ENCODE measurements around the gene PTCH1. TPM values are rescaled to one million over a fixed set of nuclear protein-coding genes. Genes with fewer than 3 reads are reported as not detected.

PTCH1 gene
- 13.8 and 14.9 TPM in 2 replicates for total RNA-seq
- total RNA-seq (2013), result 5.2 TPM
- 3.5 and 6.7 TPM in 2 replicates for polyA plus RNA-seq
- polyA minus RNA-seq, result 3.6 and 5.9 TPM in 2 replicates

DNA sequence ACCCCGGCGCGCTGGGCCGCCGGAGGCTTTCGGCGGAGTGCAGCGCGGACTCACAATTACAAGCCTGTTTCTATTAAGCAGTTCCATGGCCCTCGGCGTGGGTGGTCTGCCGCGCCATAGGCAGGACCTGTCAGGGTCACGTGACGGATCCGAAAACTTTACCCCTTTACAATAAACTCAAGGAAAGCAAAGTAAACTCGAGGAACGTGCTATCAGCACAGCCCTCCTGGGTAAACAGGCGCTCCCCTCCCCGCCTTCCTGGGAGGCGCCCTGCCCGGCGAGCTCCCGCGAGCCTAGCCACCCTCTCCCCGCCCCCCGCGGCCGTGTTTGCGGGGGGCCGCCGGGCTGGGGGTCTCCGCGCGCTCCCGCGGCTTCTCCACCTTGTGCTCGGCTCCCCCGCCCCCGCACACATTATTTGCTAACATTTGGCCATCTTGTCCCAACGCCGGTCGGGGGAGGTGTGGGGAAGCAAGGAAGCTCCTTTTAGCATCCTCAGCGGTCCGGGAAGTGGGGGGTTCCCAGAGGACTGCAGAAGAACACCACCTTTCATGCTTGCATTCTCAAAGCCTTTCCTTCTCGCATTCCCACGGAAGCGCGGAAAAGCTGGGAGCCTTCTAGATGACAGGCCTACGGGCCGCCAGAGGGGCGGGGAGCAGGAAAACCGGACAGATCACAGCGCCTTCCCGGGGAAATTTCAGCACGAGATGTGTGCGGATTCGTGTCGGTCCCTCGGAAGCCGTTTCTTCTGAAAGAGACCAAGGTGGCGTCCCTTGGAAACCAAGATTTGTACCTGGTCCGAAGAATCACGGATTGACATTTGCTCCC, at the start of gene PTCH1:
Gene PTCH1 (minus strand): TSS at position 238 of the 825 bp plus-strand sequence.
- H3K27me3 Mint-ChIP-seq, result peaks cover 70% of the 10 kb centered on the region
- peak within 1 kb of the TSS; percentile 61 for H2AFZ ChIP-seq (ENCODE audit: insufficient read depth, low read depth, low read length, poor library complexity, severe bottlenecking)

More for the DNA sequence above, at the start of gene PTCH1:
- Histone ChIP-seq H3K27ac (ENCODE audit: low read length in 2 of 2) (no peak within 1 kb of the TSS), H3K4me2 (replicated peaks; ENCODE audit: low read depth, low read length, poor library complexity, severe bottlenecking) (peak within 1 kb of the TSS; percentile 77), H3K27me3 (replicated peaks in 1 of 4; ENCODE audit: control extremely low read depth in 1 of 4, control insufficient read depth in 3 of 4, insufficient read depth in 4 of 4, low read length in 3 of 4) (peaks cover 0 to 47% (median 35%) of the 10 kb centered on the region in 4 experiments), H3K4me1 (ENCODE audit: control insufficient read depth in 2 of 2, insufficient read depth in 2 of 2, low read length in 2 of 2) (peaks cover 18 to 19% of the 10 kb centered on the region in 2 donors), H3K9ac (ENCODE audit: low read length) (peak within 1 kb of the TSS; percentile 45), H4K20me1 (ENCODE audit: control insufficient read depth, insufficient read depth, low read length, poor library complexity, severe bottlenecking) (no peaks in the 10 kb centered on the region), H3K79me2 (ENCODE audit: control insufficient read depth, insufficient read depth, low read length) (no peaks in the 10 kb centered on the region), H3K36me3 (replicated peaks in 1 of 2; ENCODE audit: control extremely low read depth in 1 of 2, control insufficient read depth in 1 of 2, extremely low read depth in 1 of 2, insufficient read depth in 2 of 2, low read length in 1 of 2) (no peaks in the 10 kb centered on the region), H3K4me3 (ENCODE audit: control extremely low read depth in 1 of 5, extremely low read depth in 1 of 5, insufficient read depth in 1 of 5, low read depth in 2 of 5, low read length in 4 of 5) (peak within 1 kb of the TSS; percentile 18 to 52 (median 38)), H3K9me3 (ENCODE audit: control extremely low read depth in 1 of 3, control insufficient read depth in 2 of 3, insufficient read depth in 1 of 3, low read length in 2 of 3) (peaks cover 0 to 19% (median 0%) of the 10 kb centered on the region in 3 donors)
- TF ChIP-seq CTCF (IDR thresholded peaks at IDR 0.05) (no peak), EZH2 (IDR thresholded peaks at IDR 0.05; ENCODE audit: borderline replicate concordance, insufficient read depth, low read depth, low read length, poor library complexity, severe bottlenecking) (peak; percentile 69)
- Mint-ChIP-seq H3K4me3 (peak within 1 kb of the TSS; percentile 90), H3K4me1 (peaks cover 17% of the 10 kb centered on the region), H3K27ac (peak within 1 kb of the TSS; percentile 50), H3K9me3 (ENCODE audit: insufficient read depth) (peaks cover 2% of the 10 kb centered on the region)
- CTCF ChIA-PET, result no interaction called here
- POLR2A ChIA-PET, result no interaction called here
- 14% methylated on average over 61 of the region's 64 CpGs for WGBS (ENCODE audit: insufficient coverage)
- ATAC-seq (ENCODE audit: low read depth), result peak; percentile 42
- DNase-seq, result peak; percentile 52
- intact Hi-C loops (cut with micrococcal nuclease), result no loop called here

Data from B cell (primary cell).